Glutamatergic neuron (in vitro differentiated cells): ENCODE data around the gene ZNF358. TPM values are rescaled to one million over a fixed set of nuclear protein-coding genes. Genes with fewer than 3 reads are reported as not detected.

ENCODE experiments used
- DNase-seq: peaks from one replicate; pipeline ENCODE4 v3.0.0; 2022
- H3K27ac Mint-ChIP-seq: one replicate; pipeline ENCODE4 v1.8.0; 2020; ENCODE audit warnings: mild to moderate bottlenecking, mixed read lengths, inconsistent platforms; ENCODE audit not compliant: unreplicated experiment
- H3K27me3 Mint-ChIP-seq: one replicate; pipeline ENCODE4 v1.8.0; 2020; ENCODE audit warnings: mild to moderate bottlenecking, moderate library complexity, mixed read lengths, inconsistent platforms; ENCODE audit not compliant: unreplicated experiment
- H3K36me3 Mint-ChIP-seq: one replicate; pipeline ENCODE4 v1.8.0; 2020; ENCODE audit warnings: mild to moderate bottlenecking, mixed read lengths, inconsistent platforms; ENCODE audit not compliant: unreplicated experiment
- H3K4me1 Mint-ChIP-seq: one replicate; pipeline ENCODE4 v1.8.0; 2020; ENCODE audit warnings: mild to moderate bottlenecking, low read depth, mixed read lengths, inconsistent platforms; ENCODE audit not compliant: unreplicated experiment
- H3K4me3 Mint-ChIP-seq: one replicate; pipeline ENCODE4 v1.8.0; 2020; ENCODE audit warnings: mild to moderate bottlenecking, mixed read lengths, inconsistent platforms; ENCODE audit not compliant: unreplicated experiment
- H3K9me3 Mint-ChIP-seq: one replicate; pipeline ENCODE4 v1.8.0; 2020; ENCODE audit warnings: mild to moderate bottlenecking, moderate library complexity, mixed read lengths, inconsistent platforms; ENCODE audit not compliant: unreplicated experiment
- total RNA-seq: library from RNA; stranded (reverse); fragmentation: NEBNext Ultra II Directional; extraction: Animal tissue kit (Norgen Biotek cat#: 25700); gene quantifications from one replicate; pipeline ENCODE4 v1.2.1, GENCODE V29; 2021; ENCODE audit not compliant: unreplicated experiment
- TF ChIP-seq, protein P1 (sequence below): fragments of 200-600 bp; sonication (generic); IDR thresholded peaks from one replicate; pipeline ENCODE4 v1.5.0; 2021; ENCODE audit not compliant: partially characterized antibody, unreplicated experiment

ZNF358 gene
- total RNA-seq, 1 donor from 2014 or later = 148 TPM

- Mint-ChIP-seq H3K36me3 (peaks cover 10% of the 10 kb centered on the region), H3K27ac (no peak overlapping the region), H3K4me1 (no peaks in the 10 kb centered on the region), H3K27me3 (no peaks in the 10 kb centered on the region), H3K4me3 (no peak overlapping the region), H3K9me3 (peaks cover 2% of the 10 kb centered on the region)
- TF ChIP-seq, protein P1, sequence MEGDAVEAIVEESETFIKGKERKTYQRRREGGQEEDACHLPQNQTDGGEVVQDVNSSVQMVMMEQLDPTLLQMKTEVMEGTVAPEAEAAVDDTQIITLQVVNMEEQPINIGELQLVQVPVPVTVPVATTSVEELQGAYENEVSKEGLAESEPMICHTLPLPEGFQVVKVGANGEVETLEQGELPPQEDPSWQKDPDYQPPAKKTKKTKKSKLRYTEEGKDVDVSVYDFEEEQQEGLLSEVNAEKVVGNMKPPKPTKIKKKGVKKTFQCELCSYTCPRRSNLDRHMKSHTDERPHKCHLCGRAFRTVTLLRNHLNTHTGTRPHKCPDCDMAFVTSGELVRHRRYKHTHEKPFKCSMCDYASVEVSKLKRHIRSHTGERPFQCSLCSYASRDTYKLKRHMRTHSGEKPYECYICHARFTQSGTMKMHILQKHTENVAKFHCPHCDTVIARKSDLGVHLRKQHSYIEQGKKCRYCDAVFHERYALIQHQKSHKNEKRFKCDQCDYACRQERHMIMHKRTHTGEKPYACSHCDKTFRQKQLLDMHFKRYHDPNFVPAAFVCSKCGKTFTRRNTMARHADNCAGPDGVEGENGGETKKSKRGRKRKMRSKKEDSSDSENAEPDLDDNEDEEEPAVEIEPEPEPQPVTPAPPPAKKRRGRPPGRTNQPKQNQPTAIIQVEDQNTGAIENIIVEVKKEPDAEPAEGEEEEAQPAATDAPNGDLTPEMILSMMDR = no peak
- DNase-seq = no peak
These were observed 43.2 kb downstream of the ZNF358 start for GRCh38 chr19:7559102-7559501.

DNA sequence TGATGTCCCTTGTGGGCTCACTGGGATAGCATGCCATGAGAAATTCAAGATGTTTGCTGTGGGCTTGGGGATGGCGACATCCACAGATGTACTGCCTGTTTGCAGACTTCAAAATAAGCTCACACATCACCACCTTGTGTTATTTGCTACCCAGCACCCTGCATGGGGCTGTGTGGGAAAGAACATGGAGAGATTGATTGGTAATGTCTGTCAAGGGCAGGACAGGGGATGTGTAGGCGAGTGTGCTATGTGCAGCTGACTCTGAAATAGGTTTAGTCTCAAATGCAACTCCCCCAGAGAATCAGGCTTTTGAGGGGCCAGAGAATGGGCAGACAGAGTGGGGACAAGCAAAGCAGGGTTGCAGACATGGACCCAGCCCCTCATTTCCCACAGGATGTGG, 44.4 kb downstream of the ZNF358 start:
- no peak overlapping the region for H3K4me3 Mint-ChIP-seq
- peaks cover 10% of the 10 kb centered on the region for H3K36me3 Mint-ChIP-seq
- H3K27me3 Mint-ChIP-seq = no peaks in the 10 kb centered on the region
- TF ChIP-seq, protein P1 = no peak
- no peaks in the 10 kb centered on the region for H3K4me1 Mint-ChIP-seq
- no peak for DNase-seq
- peaks cover 2% of the 10 kb centered on the region for H3K9me3 Mint-ChIP-seq
- H3K27ac Mint-ChIP-seq = no peak overlapping the region

GRCh38 chr19:7561325-7561724, 45.4 kb downstream of the ZNF358 start:
- peaks cover 10% of the 10 kb centered on the region for H3K36me3 Mint-ChIP-seq
- H3K27me3 Mint-ChIP-seq = no peaks in the 10 kb centered on the region
- H3K27ac Mint-ChIP-seq = no peak overlapping the region
- no peaks in the 10 kb centered on the region for H3K4me1 Mint-ChIP-seq
- H3K9me3 Mint-ChIP-seq = peaks cover 2% of the 10 kb centered on the region
- TF ChIP-seq, protein P1 = no peak
- no peak overlapping the region for H3K4me3 Mint-ChIP-seq
- no peak for DNase-seq

GRCh38 chr19:7562646-7563393, 46.9 kb downstream of the ZNF358 start:
- TF ChIP-seq, protein P1 = no peak
- H3K27me3 Mint-ChIP-seq = no peaks in the 10 kb centered on the region
- no peak for DNase-seq
- H3K4me1 Mint-ChIP-seq = no peaks in the 10 kb centered on the region
- H3K4me3 Mint-ChIP-seq = peak overlapping the region; percentile 8
- H3K9me3 Mint-ChIP-seq = peaks cover 2% of the 10 kb centered on the region
- peaks cover 8% of the 10 kb centered on the region for H3K36me3 Mint-ChIP-seq
- no peak overlapping the region for H3K27ac Mint-ChIP-seq

DNA sequence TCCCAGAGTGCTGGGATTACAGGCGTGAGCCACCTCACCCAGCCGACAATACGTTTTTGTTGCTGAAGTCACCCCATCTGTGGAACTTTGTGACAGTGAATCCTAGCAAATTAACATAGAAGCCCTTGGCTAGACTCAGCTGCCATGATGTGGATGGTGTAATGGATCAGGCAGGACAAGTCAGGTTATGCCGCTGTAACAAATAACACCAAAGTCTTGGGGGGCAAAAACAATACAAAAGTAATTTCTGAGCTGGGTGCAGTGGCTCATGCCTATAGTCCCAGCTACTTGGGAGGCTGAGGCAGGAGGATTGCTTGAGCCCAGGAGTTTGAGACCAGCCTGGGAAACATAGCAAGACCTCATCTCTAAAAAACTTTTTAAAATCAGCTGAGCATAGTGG, 49.0 kb downstream of the ZNF358 start:
- Mint-ChIP-seq H3K4me3 (no peak overlapping the region), H3K9me3 (peaks cover 2% of the 10 kb centered on the region), H3K27ac (no peak overlapping the region), H3K4me1 (no peaks in the 10 kb centered on the region), H3K36me3 (peaks cover 6% of the 10 kb centered on the region), H3K27me3 (peaks cover 2% of the 10 kb centered on the region)
- no peak for DNase-seq
- TF ChIP-seq, protein P1 = no peak
